GM23338 (cell line): ENCODE measurements around the gene CDH23. TPM values are rescaled to one million over a fixed set of nuclear protein-coding genes. Genes with fewer than 3 reads are reported as not detected.

Experiments
- ATAC-seq: fragments of 200-7000 bp; cut with Tn5 transposase; 3 replicates; pipeline ENCODE4 v1.9.1; 2020
- DNase-seq: peaks from one replicate; pipeline ENCODE4 v3.0.0-alpha.2; 2015; ENCODE audit warnings: low spot score
- H2AFZ ChIP-seq: fragments of 200-600 bp; sonication (generic); 2 replicates; pipeline ENCODE4 v1.8.0; 2016; ENCODE audit warnings: antibody characterized with exemption, mild to moderate bottlenecking, moderate library complexity
- H3F3A ChIP-seq: fragments of 200-600 bp; sonication (generic); replicated peaks from 2 replicates; pipeline ENCODE4 v1.8.0; 2017; ENCODE audit warnings: antibody characterized with exemption, mixed run types, low read depth
- H3K27ac ChIP-seq: fragments of 200-600 bp; sonication (generic); 2 replicates; pipeline ENCODE4 v1.6.1; 2016; ENCODE audit warnings: low read depth
- H3K27me3 ChIP-seq: fragments of 200-600 bp; sonication (generic); 2 replicates; pipeline ENCODE4 v1.8.0; 2016; ENCODE audit warnings: mild to moderate bottlenecking, mixed run types, moderate library complexity; ENCODE audit not compliant: insufficient read depth
- H3K36me3 ChIP-seq: fragments of 200-600 bp; sonication (generic); 2 replicates; pipeline ENCODE4 v1.8.0; 2016; ENCODE audit warnings: mild to moderate bottlenecking; ENCODE audit not compliant: insufficient read depth
- H3K4me1 ChIP-seq: fragments of 200-600 bp; sonication (generic); 2 replicates; pipeline ENCODE4 v1.8.0; 2016; ENCODE audit warnings: mild to moderate bottlenecking, moderate library complexity; ENCODE audit not compliant: insufficient read depth
- H3K4me2 ChIP-seq: fragments of 200-600 bp; sonication (generic); 2 replicates; pipeline ENCODE4 v1.7.1; 2017; ENCODE audit warnings: mixed run types
- H3K4me3 ChIP-seq: fragments of 200-600 bp; sonication (generic); 2 replicates; pipeline ENCODE4 v1.6.1; 2016; ENCODE audit warnings: mixed run types
- H3K79me2 ChIP-seq: fragments of 200-600 bp; sonication (generic); replicated peaks from 2 replicates; pipeline ENCODE4 v1.8.0; 2017; ENCODE audit warnings: mild to moderate bottlenecking; ENCODE audit not compliant: insufficient read depth
- H3K9me2 ChIP-seq: fragments of 200-600 bp; sonication (generic); 2 replicates; pipeline ENCODE4 v1.8.0; 2017; ENCODE audit not compliant: insufficient read depth
- H4K20me1 ChIP-seq: fragments of 200-600 bp; sonication (generic); replicated peaks from 2 replicates; pipeline ENCODE4 v1.8.0; 2017; ENCODE audit warnings: mild to moderate bottlenecking; ENCODE audit not compliant: insufficient read depth
- H3K27ac Mint-ChIP-seq: 2 replicates; pipeline ENCODE4 v1.8.0; 2020; ENCODE audit warnings: inconsistent platforms, mild to moderate bottlenecking, moderate library complexity, mixed read lengths
- H3K27me3 Mint-ChIP-seq: 3 replicates; pipeline ENCODE4 v1.8.0; 2022; ENCODE audit warnings: low read depth, mild to moderate bottlenecking, moderate library complexity, mixed read lengths, inconsistent platforms; ENCODE audit not compliant: insufficient read depth, poor library complexity
- H3K36me3 Mint-ChIP-seq: 3 replicates; pipeline ENCODE4 v1.8.0; 2021; ENCODE audit warnings: low read depth, mild to moderate bottlenecking, inconsistent platforms, moderate library complexity, mixed read lengths
- H3K4me1 Mint-ChIP-seq: 3 replicates; pipeline ENCODE4 v1.8.0; 2020; ENCODE audit warnings: mild to moderate bottlenecking, inconsistent platforms, mixed read lengths
- H3K4me3 Mint-ChIP-seq: 3 replicates; pipeline ENCODE4 v1.8.0; 2021; ENCODE audit warnings: moderate library complexity, mild to moderate bottlenecking, inconsistent platforms, mixed read lengths
- H3K9me3 Mint-ChIP-seq: 3 replicates; pipeline ENCODE4 v1.8.0; 2020; ENCODE audit warnings: moderate library complexity, mild to moderate bottlenecking, inconsistent platforms, mixed read lengths
- CREB1 ChIP-seq: fragments of 250-450 bp; sonication (Bioruptor Pico); IDR thresholded peaks from 2 replicates; pipeline ENCODE4 v1.5.0; 2020; ENCODE audit warnings: low read depth, mild to moderate bottlenecking, moderate library complexity
- CTCF ChIP-seq, 2 experiments: fragments of 200-600 bp in 1 of 2; sonication (generic) in 1 of 2; conservative IDR thresholded peaks; 2 replicates each; pipeline versions ENCODE4 v1.5.1 to v1.6.1; 2016 to 2017; ENCODE audit warnings: antibody characterized with exemption in 2 of 2, low read depth in 2 of 2, mild to moderate bottlenecking in 2 of 2, moderate library complexity in 1 of 2
- ETS1 ChIP-seq: IDR thresholded peaks from 2 replicates; pipeline ENCODE4 v1.6.1; 2016; ENCODE audit warnings: antibody characterized with exemption
- EZH2 ChIP-seq: fragments of 200-600 bp; sonication (generic); IDR thresholded peaks from one replicate; pipeline ENCODE4 v1.8.0; 2017; ENCODE audit warnings: antibody characterized with exemption, mild to moderate bottlenecking, low read depth; ENCODE audit not compliant: unreplicated experiment
- EZH2phosphoT487 ChIP-seq: fragments of 200-600 bp; sonication (generic); IDR thresholded peaks from one replicate; pipeline ENCODE4 v1.8.1; 2018; ENCODE audit warnings: antibody characterized with exemption; ENCODE audit not compliant: unreplicated experiment
- JUNB ChIP-seq: IDR thresholded peaks from one replicate; pipeline ENCODE4 v1.6.1; 2016; ENCODE audit warnings: antibody characterized with exemption; ENCODE audit not compliant: unreplicated experiment
- NANOG ChIP-seq: IDR thresholded peaks from 2 replicates; pipeline ENCODE4 v1.6.1; 2016; ENCODE audit warnings: antibody characterized with exemption, borderline replicate concordance
- POLR2AphosphoS5 ChIP-seq: IDR thresholded peaks from 2 replicates; pipeline ENCODE4 v1.6.1; 2016; ENCODE audit warnings: antibody characterized with exemption, low read depth
- REST ChIP-seq: IDR thresholded peaks from one replicate; pipeline ENCODE4 v1.6.1; 2018; ENCODE audit warnings: antibody characterized with exemption; ENCODE audit not compliant: unreplicated experiment
- STAT1 ChIP-seq: IDR thresholded peaks from one replicate; pipeline ENCODE4 v1.6.1; 2016; ENCODE audit warnings: antibody characterized with exemption; ENCODE audit not compliant: unreplicated experiment
- ZNF114 ChIP-seq: fragments of 250-450 bp; sonication (Bioruptor Pico); IDR thresholded peaks from 2 replicates; pipeline ENCODE4 v1.5.0; 2020; ENCODE audit warnings: mild to moderate bottlenecking, moderate library complexity
- ZNF331 ChIP-seq: fragments of 250-450 bp; sonication (Bioruptor Pico); IDR thresholded peaks from 2 replicates; pipeline ENCODE4 v1.5.0; 2020; ENCODE audit warnings: low read depth, mild to moderate bottlenecking, moderate library complexity
- ZNF462 ChIP-seq: fragments of 250-450 bp; sonication (Bioruptor Pico); IDR thresholded peaks from 2 replicates; pipeline ENCODE4 v1.5.0; 2020; ENCODE audit warnings: mild to moderate bottlenecking, moderate library complexity
- polyA plus RNA-seq: library from polyadenylated mRNA; unstranded; fragments of >200 nt; fragmentation: Nextera tagmentation; extraction: Ambion mirVana; gene quantifications from 2 replicates; pipeline ENCODE4 v1.2.1, GENCODE V29; 2016
- total RNA-seq: library from RNA; depleted of rRNA; stranded (reverse); fragments of >200 nt; shearing (Covaris generic); gene quantifications from 2 replicates; pipeline ENCODE4 v1.2.3, GENCODE V29; 2014

Gene CDH23
- total and polyA plus RNA-seq, 2 experiments from 2014 or later, result 0.95 to 4.3 TPM

- Histone ChIP-seq H3K4me2 (no peak overlapping the region), H3F3A (no peaks in the 10 kb centered on the region), H3K4me3 (no peak overlapping the region), H3K27ac (no peak overlapping the region), H4K20me1 (no peaks in the 10 kb centered on the region), H2AFZ (no peak overlapping the region), H3K4me1 (no peaks in the 10 kb centered on the region), H3K9me2 (no peaks in the 10 kb centered on the region), H3K79me2 (no peaks in the 10 kb centered on the region), H3K27me3 (no peaks in the 10 kb centered on the region), H3K36me3 (no peaks in the 10 kb centered on the region)
- Mint-ChIP-seq H3K4me3 (no peak overlapping the region), H3K9me3 (no peaks in the 10 kb centered on the region), H3K36me3 (no peaks in the 10 kb centered on the region), H3K27me3 (no peaks in the 10 kb centered on the region), H3K27ac (no peak overlapping the region), H3K4me1 (0 out of 3 replicates have a peak, but pooled peaks cover under 1% of the 10 kb centered on the region)
- TF ChIP-seq CREB1 (no peak), NANOG (no peak), ZNF331 (no peak), EZH2phosphoT487 (no peak), STAT1 (no peak), EZH2 (no peak), REST (no peak), POLR2AphosphoS5 (no peak), ZNF462 (no peak), ZNF114 (CRISPR knock-in tag) (no peak), ETS1 (no peak), JUNB (no peak), CTCF (conservative IDR thresholded peaks at IDR 0.05; ENCODE audit: low read depth in 2 of 2) (no peak)
- DNase-seq (no peak), ATAC-seq (no peak)
These were observed 188.3 kb downstream of the CDH23 start for GRCh38 chr10:71584902-71585563.
